GM21423 (cell line): Measurements from ENCODE around the gene KRT8.

ENCODE experiments used
- ATAC-seq: cut with Tn5 transposase; IDR thresholded peaks from one replicate; pipeline ENCODE4 v1.9.1; 2021; ENCODE audit warnings: mild to moderate bottlenecking, moderate library complexity; ENCODE audit not compliant: unreplicated experiment

The KRT8 gene

GRCh38 chr12:52925717-52926595 is 21.1 kb upstream of the KRT8 start:
- no peak for ATAC-seq

- no peak for ATAC-seq
These were observed 20.2 kb upstream of the KRT8 start for GRCh38 chr12:52924764-52925716.

- ATAC-seq: no peak
These were observed 16.8 kb upstream of the KRT8 start for GRCh38 chr12:52921488-52922165.

- ATAC-seq: no peak
These were observed 16.1 kb upstream of the KRT8 start for GRCh38 chr12:52920937-52921336.

GRCh38 chr12:52918784-52919183 is 13.9 kb upstream of the KRT8 start:
- no peak for ATAC-seq

- no peak for ATAC-seq
These were observed 13.5 kb upstream of the KRT8 start for GRCh38 chr12:52918351-52918750.

GRCh38 chr12:52917800-52918199 is 12.9 kb upstream of the KRT8 start:
- no peak for ATAC-seq

GRCh38 chr12:52916216-52916615 is 11.3 kb upstream of the KRT8 start:
- ATAC-seq: no peak

- no peak for ATAC-seq
These were observed 10.8 kb upstream of the KRT8 start for GRCh38 chr12:52915637-52916036.

GRCh38 chr12:52914576-52915121 is 9.8 kb upstream of the KRT8 start:
- no peak for ATAC-seq

GRCh38 chr12:52913431-52913821 is 8.6 kb upstream of the KRT8 start:
- ATAC-seq: no peak

- ATAC-seq: no peak
These were observed 8.0 kb upstream of the KRT8 start for GRCh38 chr12:52912711-52913430.

GRCh38 chr12:52910248-52910883 is 5.5 kb upstream of the KRT8 start:
- no peak for ATAC-seq

- no peak for ATAC-seq
These were observed 4.9 kb upstream of the KRT8 start for GRCh38 chr12:52909796-52910195.

GRCh38 chr12:52909331-52909730 is 4.5 kb upstream of the KRT8 start:
- ATAC-seq: no peak

- no peak for ATAC-seq
These were observed 2.4 kb upstream of the KRT8 start for GRCh38 chr12:52907092-52907810.

- ATAC-seq: no peak
These were observed 1.3 kb upstream of the KRT8 start for GRCh38 chr12:52906191-52906601.

GRCh38 chr12:52903855-52904508 is 894 bp downstream of the KRT8 start:
- ATAC-seq: no peak
